NCI-H69 (cell line): ENCODE data around the gene KRTCAP2.
"Not testable (repeated sequence)": the region's sequence is repeated elsewhere in the genome, so short reads cannot be mapped to it uniquely, and the experiment has no call there.

Experiments used
- DNase-seq: peaks from one replicate; lab custom pipeline; 2025; lab: John Stamatoyannopoulos, UW

KRTCAP2 gene

GRCh38 chr1:155172732-155173477, at the start of gene KRTCAP2:
Gene KRTCAP2 (minus strand): TSS chr1:155173304. CDS start chr1:155173224, 80 bp downstream.
- peak; percentile 98 for DNase-seq

GRCh38 chr1:155220211-155220965, 47.3 kb upstream of the KRTCAP2 start:
- DNase-seq = not testable (repeated sequence)

- peak; percentile 66 for DNase-seq
Observed at GRCh38 chr1:155219592-155220031, 46.5 kb upstream of the KRTCAP2 start.

GRCh38 chr1:155218854-155219591, 45.9 kb upstream of the KRTCAP2 start:
- peak; percentile 80 for DNase-seq

GRCh38 chr1:155214702-155215101, 41.6 kb upstream of the KRTCAP2 start:
- DNase-seq = not testable (repeated sequence)

- DNase-seq = not testable (repeated sequence)
Observed at GRCh38 chr1:155212051-155212440, 38.9 kb upstream of the KRTCAP2 start.

- DNase-seq = not testable (repeated sequence)
Observed at GRCh38 chr1:155211381-155212050, 38.4 kb upstream of the KRTCAP2 start.

GRCh38 chr1:155210314-155211104, 37.4 kb upstream of the KRTCAP2 start:
- no peak for DNase-seq

GRCh38 chr1:155209312-155209721, 36.2 kb upstream of the KRTCAP2 start:
- DNase-seq = no peak

GRCh38 chr1:155208541-155209311, 35.6 kb upstream of the KRTCAP2 start, which contains the start of gene MTX1:
Gene MTX1 (plus strand): TSS chr1:155208695. CDS start chr1:155208805, 110 bp downstream.
- DNase-seq = peak; percentile 96

- DNase-seq = peak; percentile 90
Observed at GRCh38 chr1:155207806-155208540, 34.9 kb upstream of the KRTCAP2 start, which contains the start of gene THBS3. Gene THBS3 (minus strand): TSS chr1:155207897. CDS start chr1:155207876, 21 bp downstream.

GRCh38 chr1:155206891-155207805, 34.0 kb upstream of the KRTCAP2 start:
- DNase-seq = peak; percentile 92

GRCh38 chr1:155205969-155206593, 33.0 kb upstream of the KRTCAP2 start:
- DNase-seq = no peak

- no peak for DNase-seq
Observed at GRCh38 chr1:155205035-155205434, 31.9 kb upstream of the KRTCAP2 start.

GRCh38 chr1:155202731-155203515, 29.8 kb upstream of the KRTCAP2 start:
- DNase-seq = no peak

GRCh38 chr1:155202198-155202597, 29.1 kb upstream of the KRTCAP2 start:
- DNase-seq = no peak

- DNase-seq = no peak
Observed at GRCh38 chr1:155200920-155201319, 27.8 kb upstream of the KRTCAP2 start.
